ENCODE measurements around the gene UBAP1L. TPM values are rescaled to one million over a fixed set of nuclear protein-coding genes. Genes with fewer than 3 reads are reported as not detected.
"Not testable (repeated sequence)": the region's sequence is repeated elsewhere in the genome, so short reads cannot be mapped to it uniquely, and the experiment has no call there.

UBAP1L gene
- total and polyA plus RNA-seq, 2 donors (not counting 3 experiments of a cell fraction or from before 2014, with no cell fraction given): 1.9 to 5.0 TPM

DNA sequence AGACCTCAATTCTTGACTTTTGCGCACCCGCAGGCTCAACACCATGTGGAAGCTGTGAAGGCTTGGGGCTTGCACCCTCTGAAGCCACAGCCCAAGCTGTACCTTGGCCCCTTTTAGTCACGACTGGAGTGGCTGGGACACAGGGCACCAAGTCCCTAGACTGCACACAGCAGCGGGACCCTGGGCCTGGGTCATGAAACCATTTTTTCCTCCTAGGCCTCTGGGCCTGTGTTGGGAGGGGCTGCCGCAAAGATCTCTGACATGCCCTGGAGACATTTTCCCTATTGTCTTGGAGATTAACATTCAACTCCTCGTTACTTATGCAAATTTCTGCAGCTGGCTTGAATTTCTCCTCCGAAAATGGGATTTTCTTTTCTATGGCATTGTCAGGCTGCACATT lies 22.1 kb upstream of the UBAP1L start:
- POLR2A ChIA-PET; intact Hi-C loops (cut with micrococcal nuclease); dilution Hi-C loops (cut with MboI; ENCODE audit: extremely low pct_ligation_motif_present, low sequenced_read_pairs): not testable (repeated sequence)

DNA sequence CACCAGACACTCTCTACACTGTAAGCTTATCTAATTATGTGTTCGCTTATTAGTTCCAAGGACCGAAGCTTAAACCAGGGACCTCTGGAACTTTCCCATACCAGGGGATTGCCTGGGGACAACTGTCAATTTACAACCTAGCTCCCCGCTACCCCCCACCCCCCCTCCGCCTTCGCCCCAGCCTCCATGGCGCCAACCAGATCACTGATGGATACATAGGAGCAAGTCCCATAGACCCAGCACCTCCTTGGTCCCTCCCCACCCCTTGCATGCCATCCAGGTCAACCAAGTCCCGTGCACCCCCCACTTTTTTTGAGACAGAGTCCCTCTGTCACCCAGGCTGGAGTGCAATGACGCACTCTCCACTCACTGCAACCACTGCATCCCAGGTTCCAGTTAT lies 19.5 kb upstream of the UBAP1L start:
- no peaks in the 10 kb centered on the region for H3K9me3 ChIP-seq (replicated peaks; ENCODE audit: control insufficient read depth, insufficient read depth, low read length)
- ChIA-PET CTCF (interaction anchor here (1.4 to 1.6 kb wide), 2 partner anchors 31 to 33 kb away, joined by 3 to 4 read pairs; no protein-coding TSS in a partner anchor), POLR2A (no interaction called here)
- intact Hi-C loops (cut with micrococcal nuclease): no loop called here
- H3K4me1 ChIP-seq (ENCODE audit: control insufficient read depth, extremely low read depth, insufficient read depth, low read length): peaks cover 10% of the 10 kb centered on the region
- H3K9me1 ChIP-seq (replicated peaks; ENCODE audit: control insufficient read depth, extremely low read depth, insufficient read depth, low read length): no peaks in the 10 kb centered on the region
- H3K27me3 ChIP-seq (ENCODE audit: control insufficient read depth in 2 of 2, insufficient read depth in 2 of 2, low read length in 2 of 2): no peaks in the 10 kb centered on the region
- no peak overlapping the region for H3K4me3 ChIP-seq (replicated peaks in 1 of 3; ENCODE audit: insufficient read depth in 1 of 3, low read depth in 1 of 3, low read length in 3 of 3)
- dilution Hi-C loops (cut with MboI; ENCODE audit: extremely low pct_ligation_motif_present, low sequenced_read_pairs): no loop called here
- no peaks in the 10 kb centered on the region for H4K20me1 ChIP-seq (replicated peaks; ENCODE audit: control insufficient read depth, extremely low read depth, insufficient read depth, low read length)
- no peak overlapping the region for H2AFZ ChIP-seq (ENCODE audit: low read depth, low read length)
- H3K36me3 ChIP-seq (ENCODE audit: control insufficient read depth in 2 of 2, extremely low read depth in 1 of 2, insufficient read depth in 2 of 2, low read length in 2 of 2): no peaks in the 10 kb centered on the region
- TF ChIP-seq POLR2A (IDR thresholded peaks at IDR 0.05; ENCODE audit: low read depth, low read length) (no peak), POLR2AphosphoS5 (IDR thresholded peaks at IDR 0.05; ENCODE audit: insufficient read depth, low read depth, low read length) (no peak)
- FAIRE-seq: no peak
- H3K9ac ChIP-seq (replicated peaks; ENCODE audit: extremely low read depth, insufficient read depth, low read length): no peak overlapping the region
- BruUV-seq (replicated peaks): no TSS peak
- H3K4me2 ChIP-seq (ENCODE audit: insufficient read depth, low read length): no peak overlapping the region
- DNase-seq (ENCODE audit: low read depth, low spot score): no peak
- H3K27ac ChIP-seq (ENCODE audit: insufficient read depth, low read depth, low read length): no peak overlapping the region
- H3K79me2 ChIP-seq (ENCODE audit: control insufficient read depth, insufficient read depth, low read length): peaks cover 21% of the 10 kb centered on the region

More for the DNA sequence above, 22.1 kb upstream of the UBAP1L start:
- H3K4me3 ChIP-seq (replicated peaks in 1 of 3; ENCODE audit: insufficient read depth in 1 of 3, low read depth in 1 of 3, low read length in 3 of 3); FAIRE-seq; H3K27ac ChIP-seq (ENCODE audit: insufficient read depth, low read depth, low read length); DNase-seq (ENCODE audit: low read depth, low spot score); BruUV-seq (replicated peaks); H3K9me1 ChIP-seq (replicated peaks; ENCODE audit: control insufficient read depth, extremely low read depth, insufficient read depth, low read length); CTCF ChIA-PET; H3K27me3 ChIP-seq (ENCODE audit: control insufficient read depth in 2 of 2, insufficient read depth in 2 of 2, low read length in 2 of 2); H3K36me3 ChIP-seq (ENCODE audit: control insufficient read depth in 2 of 2, extremely low read depth in 1 of 2, insufficient read depth in 2 of 2, low read length in 2 of 2); H3K4me1 ChIP-seq (ENCODE audit: control insufficient read depth, extremely low read depth, insufficient read depth, low read length); H2AFZ ChIP-seq (ENCODE audit: low read depth, low read length); H3K79me2 ChIP-seq (ENCODE audit: control insufficient read depth, insufficient read depth, low read length); H4K20me1 ChIP-seq (replicated peaks; ENCODE audit: control insufficient read depth, extremely low read depth, insufficient read depth, low read length); H3K9me3 ChIP-seq (replicated peaks; ENCODE audit: control insufficient read depth, insufficient read depth, low read length); H3K4me2 ChIP-seq (ENCODE audit: insufficient read depth, low read length); H3K9ac ChIP-seq (replicated peaks; ENCODE audit: extremely low read depth, insufficient read depth, low read length): not testable (repeated sequence)
